HepG2 (cell line): Measurements from ENCODE around the gene EEF1E1. TPM values are rescaled to one million over a fixed set of nuclear protein-coding genes. Genes with fewer than 3 reads are reported as not detected.

Experiments
- ARNT2 ChIP-seq: sonication (generic); formaldehyde crosslinking; IDR thresholded peaks from 2 replicates; pipeline ENCODE4 v1.8.0; 2022; ENCODE audit warnings: mild to moderate bottlenecking, low read depth, missing genetic modification reagents, moderate library complexity
- HOXA5 ChIP-seq: sonication (generic); formaldehyde crosslinking; IDR thresholded peaks from 2 replicates; pipeline ENCODE4 v1.4.0; 2020; ENCODE audit warnings: missing genetic modification reagents
- MXD4 ChIP-seq: IDR thresholded peaks from 2 replicates; pipeline ENCODE4 v1.6.1; 2016; ENCODE audit warnings: mild to moderate bottlenecking, missing biosample characterization, missing genetic modification reagents
- PAWR ChIP-seq: sonication (generic); formaldehyde crosslinking; IDR thresholded peaks from 2 replicates; pipeline ENCODE4 v1.4.0; 2020; ENCODE audit warnings: missing genetic modification reagents, mild to moderate bottlenecking, borderline replicate concordance
- PAX8 ChIP-seq: sonication (generic); formaldehyde crosslinking; IDR thresholded peaks from 2 replicates; pipeline ENCODE4 v1.8.0; 2022; ENCODE audit warnings: mild to moderate bottlenecking, missing genetic modification reagents, borderline replicate concordance
- SP1 ChIP-seq, 2 experiments: fragments of 450-650 bp in 1 of 2; sonication (generic) in 1 of 2; formaldehyde crosslinking in 1 of 2; IDR thresholded peaks; 2 replicates each; pipeline versions ENCODE4 v1.4.0 to v1.6.1; 2016 to 2020; ENCODE audit warnings: missing genetic modification reagents in 1 of 2
- ZNF143 ChIP-seq: sonication (generic); formaldehyde crosslinking; IDR thresholded peaks from 2 replicates; pipeline ENCODE4 v1.4.0; 2020; ENCODE audit warnings: missing genetic modification reagents
- ZNF205 ChIP-seq: IDR thresholded peaks from 2 replicates; pipeline ENCODE4 v1.6.1; 2018; ENCODE audit warnings: missing biosample characterization, missing genetic modification reagents
- ZNF253 ChIP-seq: sonication (generic); formaldehyde crosslinking; IDR thresholded peaks from 2 replicates; pipeline ENCODE4 v1.8.0; 2022; ENCODE audit warnings: mild to moderate bottlenecking, missing genetic modification reagents, borderline replicate concordance
- ZNF34 ChIP-seq: sonication (generic); formaldehyde crosslinking; IDR thresholded peaks from 2 replicates; pipeline ENCODE4 v1.4.0; 2020; ENCODE audit warnings: mild to moderate bottlenecking, missing genetic modification reagents, borderline replicate concordance
- ZNF367 ChIP-seq: sonication (generic); formaldehyde crosslinking; IDR thresholded peaks from 2 replicates; pipeline ENCODE4 v1.4.0; 2020; ENCODE audit warnings: missing genetic modification reagents, borderline replicate concordance
- polyA plus RNA-seq, 8 experiments: library from polyadenylated mRNA; depleted of rRNA in 3 of 8; stranded (reverse) in 7 of 8; unstranded in 1 of 8; fragments of >200 nt; fragmentation: Illumina TruSeq in 4 of 8; extraction: Trizol in 4 of 8; gene quantifications; 2 replicates each; pipeline versions ENCODE4 v1.2.1 to v1.2.3, GENCODE V29; 2011 to 2016; ENCODE audit warnings: low read depth in 4 of 8, missing spikeins in 1 of 8, mixed read lengths in 1 of 8; ENCODE audit not compliant: insufficient read depth in 1 of 8
- total RNA-seq, 5 experiments: library from RNA; depleted of rRNA; stranded (reverse); fragments of >200 nt; fragmentation: Illumina TruSeq; extraction: Trizol; gene quantifications; 2 replicates each; pipeline ENCODE4 v1.2.3, GENCODE V29; 2016; ENCODE audit warnings: low read depth in 1 of 5
- TF ChIP-seq, protein P1 (sequence below): sonication (generic); formaldehyde crosslinking; IDR thresholded peaks from 2 replicates; pipeline ENCODE4 v1.4.0; 2020; ENCODE audit warnings: missing genetic modification reagents
- TF ChIP-seq, protein P2 (sequence below): sonication (generic); formaldehyde crosslinking; IDR thresholded peaks from 2 replicates; pipeline ENCODE4 v1.4.0; 2020; ENCODE audit warnings: missing genetic modification reagents, borderline replicate concordance
- TF ChIP-seq, protein P3 (sequence below): sonication (generic); formaldehyde crosslinking; IDR thresholded peaks from 2 replicates; pipeline ENCODE4 v1.5.1; 2020; ENCODE audit warnings: mild to moderate bottlenecking, missing genetic modification reagents, borderline replicate concordance
- TF ChIP-seq, protein P4 (sequence below): sonication (generic); formaldehyde crosslinking; IDR thresholded peaks from 2 replicates; pipeline ENCODE4 v1.4.0; 2020; ENCODE audit warnings: missing genetic modification reagents, borderline replicate concordance

EEF1E1 gene
- total and polyA plus RNA-seq, 2 of the 13 experiments (the other 11 are each of a cell fraction or from before 2014, with no cell fraction given) = 128 to 188 TPM

DNA sequence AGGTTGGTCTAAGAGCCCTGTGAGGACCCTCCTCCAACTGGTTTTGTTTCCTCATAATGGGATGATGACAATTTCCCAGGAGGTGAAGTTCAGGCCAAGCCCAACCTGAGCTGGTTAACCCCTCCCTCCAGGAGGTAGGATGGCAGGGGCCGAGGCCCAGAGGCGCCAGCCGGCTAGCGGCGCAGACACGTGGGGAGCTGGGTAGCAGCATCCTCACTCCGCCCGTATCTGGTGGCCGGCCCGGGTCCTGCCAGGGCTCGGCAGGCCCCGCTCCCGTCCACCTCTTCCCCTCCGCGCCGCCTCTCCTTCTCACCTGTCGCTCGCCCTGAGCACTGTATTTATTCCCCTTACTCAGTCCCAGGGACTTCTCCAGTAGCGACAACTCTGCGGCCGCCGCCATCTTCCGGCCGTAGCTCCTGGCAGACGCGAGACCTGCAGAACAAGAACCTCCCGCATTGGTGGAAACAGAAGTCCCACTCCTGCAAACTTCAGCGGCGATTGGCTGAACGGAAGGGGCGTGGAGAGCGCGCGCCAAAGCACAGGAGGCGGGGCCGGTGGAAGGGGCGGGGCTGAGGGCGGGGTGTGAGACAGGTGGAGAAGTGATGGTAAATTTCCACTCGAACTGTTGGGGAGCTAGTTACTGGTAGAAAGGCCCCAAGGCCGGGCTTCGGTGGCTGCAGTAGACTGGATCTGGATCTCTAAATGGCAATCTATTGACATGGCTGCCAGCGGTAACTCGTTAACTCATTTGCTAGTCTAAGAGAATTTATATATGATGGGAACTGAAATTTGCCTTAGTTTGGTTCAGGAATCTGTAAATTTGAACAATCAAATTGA lies at the start of gene EEF1E1 (continued):
- peak; percentile 99 for TF ChIP-seq MXD4
- TF ChIP-seq PAWR (CRISPR knock-in tag) = no peak
- TF ChIP-seq ZNF367 (CRISPR knock-in tag) = no peak
- TF ChIP-seq ZNF34 (CRISPR knock-in tag) = 0 out of 2 replicates have a peak, but pooled peaks have one; percentile 85
- TF ChIP-seq, protein P1, sequence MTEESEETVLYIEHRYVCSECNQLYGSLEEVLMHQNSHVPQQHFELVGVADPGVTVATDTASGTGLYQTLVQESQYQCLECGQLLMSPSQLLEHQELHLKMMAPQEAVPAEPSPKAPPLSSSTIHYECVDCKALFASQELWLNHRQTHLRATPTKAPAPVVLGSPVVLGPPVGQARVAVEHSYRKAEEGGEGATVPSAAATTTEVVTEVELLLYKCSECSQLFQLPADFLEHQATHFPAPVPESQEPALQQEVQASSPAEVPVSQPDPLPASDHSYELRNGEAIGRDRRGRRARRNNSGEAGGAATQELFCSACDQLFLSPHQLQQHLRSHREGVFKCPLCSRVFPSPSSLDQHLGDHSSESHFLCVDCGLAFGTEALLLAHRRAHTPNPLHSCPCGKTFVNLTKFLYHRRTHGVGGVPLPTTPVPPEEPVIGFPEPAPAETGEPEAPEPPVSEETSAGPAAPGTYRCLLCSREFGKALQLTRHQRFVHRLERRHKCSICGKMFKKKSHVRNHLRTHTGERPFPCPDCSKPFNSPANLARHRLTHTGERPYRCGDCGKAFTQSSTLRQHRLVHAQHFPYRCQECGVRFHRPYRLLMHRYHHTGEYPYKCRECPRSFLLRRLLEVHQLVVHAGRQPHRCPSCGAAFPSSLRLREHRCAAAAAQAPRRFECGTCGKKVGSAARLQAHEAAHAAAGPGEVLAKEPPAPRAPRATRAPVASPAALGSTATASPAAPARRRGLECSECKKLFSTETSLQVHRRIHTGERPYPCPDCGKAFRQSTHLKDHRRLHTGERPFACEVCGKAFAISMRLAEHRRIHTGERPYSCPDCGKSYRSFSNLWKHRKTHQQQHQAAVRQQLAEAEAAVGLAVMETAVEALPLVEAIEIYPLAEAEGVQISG = peak; percentile 62; the same call in 1 of the 2 replicates
- no peak; the same call in 1 of the 2 replicates for TF ChIP-seq PAX8 (CRISPR knock-in tag)
- no peak for TF ChIP-seq ZNF143 (CRISPR knock-in tag)
- TF ChIP-seq HOXA5 = peak; percentile 41; the same call in 1 of the 2 replicates
- TF ChIP-seq ZNF253 (CRISPR knock-in tag) = no peak
- TF ChIP-seq SP1 (IDR thresholded peaks at IDR 0.05) = no peak
- TF ChIP-seq SP1 (CRISPR knock-in tag; IDR thresholded peaks at IDR 0.05) = peak; percentile 88
- peak; percentile 59; the same call in 1 of the 2 replicates for TF ChIP-seq ZNF205 (CRISPR knock-in tag)
- TF ChIP-seq, protein P2, sequence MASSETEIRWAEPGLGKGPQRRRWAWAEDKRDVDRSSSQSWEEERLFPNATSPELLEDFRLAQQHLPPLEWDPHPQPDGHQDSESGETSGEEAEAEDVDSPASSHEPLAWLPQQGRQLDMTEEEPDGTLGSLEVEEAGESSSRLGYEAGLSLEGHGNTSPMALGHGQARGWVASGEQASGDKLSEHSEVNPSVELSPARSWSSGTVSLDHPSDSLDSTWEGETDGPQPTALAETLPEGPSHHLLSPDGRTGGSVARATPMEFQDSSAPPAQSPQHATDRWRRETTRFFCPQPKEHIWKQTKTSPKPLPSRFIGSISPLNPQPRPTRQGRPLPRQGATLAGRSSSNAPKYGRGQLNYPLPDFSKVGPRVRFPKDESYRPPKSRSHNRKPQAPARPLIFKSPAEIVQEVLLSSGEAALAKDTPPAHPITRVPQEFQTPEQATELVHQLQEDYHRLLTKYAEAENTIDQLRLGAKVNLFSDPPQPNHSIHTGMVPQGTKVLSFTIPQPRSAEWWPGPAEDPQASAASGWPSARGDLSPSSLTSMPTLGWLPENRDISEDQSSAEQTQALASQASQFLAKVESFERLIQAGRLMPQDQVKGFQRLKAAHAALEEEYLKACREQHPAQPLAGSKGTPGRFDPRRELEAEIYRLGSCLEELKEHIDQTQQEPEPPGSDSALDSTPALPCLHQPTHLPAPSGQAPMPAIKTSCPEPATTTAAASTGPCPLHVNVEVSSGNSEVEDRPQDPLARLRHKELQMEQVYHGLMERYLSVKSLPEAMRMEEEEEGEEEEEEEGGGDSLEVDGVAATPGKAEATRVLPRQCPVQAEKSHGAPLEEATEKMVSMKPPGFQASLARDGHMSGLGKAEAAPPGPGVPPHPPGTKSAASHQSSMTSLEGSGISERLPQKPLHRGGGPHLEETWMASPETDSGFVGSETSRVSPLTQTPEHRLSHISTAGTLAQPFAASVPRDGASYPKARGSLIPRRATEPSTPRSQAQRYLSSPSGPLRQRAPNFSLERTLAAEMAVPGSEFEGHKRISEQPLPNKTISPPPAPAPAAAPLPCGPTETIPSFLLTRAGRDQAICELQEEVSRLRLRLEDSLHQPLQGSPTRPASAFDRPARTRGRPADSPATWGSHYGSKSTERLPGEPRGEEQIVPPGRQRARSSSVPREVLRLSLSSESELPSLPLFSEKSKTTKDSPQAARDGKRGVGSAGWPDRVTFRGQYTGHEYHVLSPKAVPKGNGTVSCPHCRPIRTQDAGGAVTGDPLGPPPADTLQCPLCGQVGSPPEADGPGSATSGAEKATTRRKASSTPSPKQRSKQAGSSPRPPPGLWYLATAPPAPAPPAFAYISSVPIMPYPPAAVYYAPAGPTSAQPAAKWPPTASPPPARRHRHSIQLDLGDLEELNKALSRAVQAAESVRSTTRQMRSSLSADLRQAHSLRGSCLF (CRISPR knock-in tag) = no peak
- TF ChIP-seq, protein P3, sequence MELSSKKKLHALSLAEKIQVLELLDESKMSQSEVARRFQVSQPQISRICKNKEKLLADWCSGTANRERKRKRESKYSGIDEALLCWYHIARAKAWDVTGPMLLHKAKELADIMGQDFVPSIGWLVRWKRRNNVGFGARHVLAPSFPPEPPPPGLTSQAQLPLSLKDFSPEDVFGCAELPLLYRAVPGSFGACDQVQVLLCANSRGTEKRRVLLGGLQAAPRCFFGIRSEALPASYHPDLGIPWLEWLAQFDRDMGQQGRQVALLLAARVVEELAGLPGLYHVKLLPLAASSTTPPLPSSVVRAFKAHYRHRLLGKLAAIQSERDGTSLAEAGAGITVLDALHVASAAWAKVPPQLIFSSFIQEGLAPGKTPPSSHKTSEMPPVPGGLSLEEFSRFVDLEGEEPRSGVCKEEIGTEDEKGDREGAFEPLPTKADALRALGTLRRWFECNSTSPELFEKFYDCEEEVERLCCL (CRISPR knock-in tag) = no peak
- TF ChIP-seq ARNT2 = peak; percentile 73
- TF ChIP-seq, protein P4, sequence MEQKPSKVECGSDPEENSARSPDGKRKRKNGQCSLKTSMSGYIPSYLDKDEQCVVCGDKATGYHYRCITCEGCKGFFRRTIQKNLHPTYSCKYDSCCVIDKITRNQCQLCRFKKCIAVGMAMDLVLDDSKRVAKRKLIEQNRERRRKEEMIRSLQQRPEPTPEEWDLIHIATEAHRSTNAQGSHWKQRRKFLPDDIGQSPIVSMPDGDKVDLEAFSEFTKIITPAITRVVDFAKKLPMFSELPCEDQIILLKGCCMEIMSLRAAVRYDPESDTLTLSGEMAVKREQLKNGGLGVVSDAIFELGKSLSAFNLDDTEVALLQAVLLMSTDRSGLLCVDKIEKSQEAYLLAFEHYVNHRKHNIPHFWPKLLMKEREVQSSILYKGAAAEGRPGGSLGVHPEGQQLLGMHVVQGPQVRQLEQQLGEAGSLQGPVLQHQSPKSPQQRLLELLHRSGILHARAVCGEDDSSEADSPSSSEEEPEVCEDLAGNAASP (CRISPR knock-in tag) = peak; percentile 38; the same call in 1 of the 2 replicates
